DMS79 (cell line): Measurements from ENCODE around the gene OR1E2.
"Not testable (repeated sequence)": the region's sequence is repeated elsewhere in the genome, so short reads cannot be mapped to it uniquely, and the experiment has no call there.

ENCODE experiments used
- DNase-seq: peaks from one replicate; lab custom pipeline; 2025; lab: John Stamatoyannopoulos, UW

The OR1E2 gene

DNA sequence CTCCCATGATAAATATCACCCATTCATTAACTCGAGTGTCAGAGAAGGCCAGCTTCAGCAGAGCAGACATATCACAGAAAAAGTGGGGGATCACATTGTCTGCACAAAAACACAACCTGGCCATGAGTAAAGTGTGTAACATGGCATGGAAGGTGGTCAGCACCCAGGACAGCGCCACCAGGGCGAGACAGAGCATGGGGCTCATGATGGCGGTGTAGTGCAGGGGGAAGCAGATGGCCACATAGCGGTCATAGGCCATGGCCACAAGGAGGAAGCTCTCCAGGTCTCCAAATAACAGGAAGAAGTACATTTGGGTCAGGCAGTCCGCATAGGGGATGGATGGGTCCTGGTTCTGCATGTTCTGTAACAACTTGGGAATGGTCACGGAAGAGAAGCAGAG is 35.8 kb downstream of the OR1E2 start:
- not testable (repeated sequence) for DNase-seq

DNA sequence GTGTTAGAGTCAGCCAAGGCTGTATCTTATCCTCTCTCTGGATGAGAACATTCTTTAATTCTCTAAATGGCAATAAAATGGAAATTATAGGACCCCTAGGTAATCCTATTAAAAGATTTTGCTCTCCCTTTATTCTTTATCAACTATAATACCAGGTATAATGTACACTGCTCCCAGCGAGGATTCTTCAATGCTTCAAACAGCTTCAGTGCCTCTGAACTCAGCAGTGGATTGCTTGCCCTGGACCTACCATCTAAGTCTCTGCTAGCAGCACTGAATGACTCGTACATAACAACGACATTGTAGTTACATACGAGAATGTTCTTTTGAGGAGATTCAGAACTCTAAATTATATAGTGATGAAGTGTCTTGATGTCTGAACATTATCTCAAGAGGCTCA is 43.9 kb downstream of the OR1E2 start:
- no peak for DNase-seq

DNA sequence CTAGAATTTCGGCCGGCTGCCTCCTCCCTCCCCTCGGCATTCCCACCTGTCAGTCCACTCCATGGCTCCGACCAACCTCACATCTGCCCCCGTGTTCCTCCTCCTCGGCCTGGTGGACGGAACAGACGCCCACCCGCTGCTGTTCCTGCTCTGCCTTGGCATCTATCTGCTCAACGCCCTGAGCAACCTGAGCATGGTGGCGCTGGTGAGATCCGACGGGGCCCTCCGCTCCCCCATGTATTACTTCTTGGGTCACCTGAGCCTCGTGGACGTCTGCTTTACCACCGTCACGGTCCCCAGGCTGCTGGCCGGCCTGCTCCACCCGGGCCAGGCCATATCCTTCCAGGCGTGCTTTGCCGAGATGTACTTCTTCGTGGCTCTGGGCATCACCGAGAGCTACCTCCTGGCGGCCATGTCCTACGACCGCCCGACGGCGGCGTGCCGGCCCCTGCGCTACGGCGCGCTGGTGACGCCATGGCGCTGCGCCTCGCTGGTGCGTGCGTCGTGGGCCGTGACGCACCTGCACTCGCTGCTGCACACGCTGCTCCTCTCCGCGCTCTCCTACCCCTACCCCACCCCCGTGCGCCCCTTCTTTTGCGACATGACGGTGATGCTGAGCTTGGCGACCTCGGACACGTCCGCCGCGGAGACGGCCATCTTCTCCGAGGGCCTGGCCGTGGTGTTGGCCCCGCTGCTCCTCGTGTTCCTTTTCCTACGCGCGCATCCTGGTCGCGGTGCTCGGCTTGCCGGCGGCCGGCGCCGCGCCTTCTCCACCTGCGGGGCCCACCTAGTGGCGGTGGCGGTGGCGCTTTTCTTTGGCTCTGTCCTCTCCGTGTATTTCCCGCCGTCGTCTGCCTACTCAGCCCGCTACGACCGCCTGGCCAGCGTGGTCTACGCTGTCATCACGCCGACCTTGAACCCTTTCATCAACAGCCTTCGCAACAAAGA is 47.5 kb downstream of the OR1E2 start, which contains the start of gene OR3A2:
TSS of gene OR3A2 (minus strand) at position 440 of the 948 bp plus-strand sequence.
- no peak for DNase-seq
